ENCODE data around the gene NLGN3.

The NLGN3 gene

DNA sequence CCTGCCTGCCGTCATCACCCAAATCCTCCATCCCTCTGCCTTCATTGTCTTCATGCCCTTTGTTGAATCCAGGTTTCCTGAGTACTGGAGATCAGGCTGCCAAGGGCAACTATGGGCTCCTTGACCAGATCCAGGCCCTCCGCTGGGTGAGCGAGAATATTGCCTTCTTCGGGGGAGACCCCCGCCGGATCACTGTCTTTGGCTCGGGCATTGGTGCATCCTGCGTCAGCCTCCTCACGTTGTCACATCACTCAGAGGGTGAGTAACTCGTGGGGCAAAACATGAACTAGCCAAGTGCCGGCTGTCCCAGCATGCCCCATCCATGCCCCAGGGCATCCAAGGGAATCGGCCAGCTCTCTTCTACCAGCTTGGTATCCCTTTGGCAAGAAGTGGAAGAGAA is 19.4 kb downstream of the NLGN3 start:
- H2AFZ ChIP-seq = no peak overlapping the region
- no peak overlapping the region for H3K27ac ChIP-seq
- no peak overlapping the region for H3K9ac ChIP-seq
- no peaks in the 10 kb centered on the region for H3K36me3 ChIP-seq (ENCODE audit: control insufficient read depth, insufficient read depth, low read length)
- H3K79me2 ChIP-seq = no peaks in the 10 kb centered on the region
- H3K4me1 ChIP-seq = no peaks in the 10 kb centered on the region
- H3K4me3 ChIP-seq (ENCODE audit: low read depth, low read length) = no peak overlapping the region
- no peaks in the 10 kb centered on the region for H3K27me3 ChIP-seq (ENCODE audit: control insufficient read depth, insufficient read depth, low read length)
- no peaks in the 10 kb centered on the region for H3K9me3 ChIP-seq (ENCODE audit: control insufficient read depth, low read length)
- TF ChIP-seq CTCF (IDR thresholded peaks at IDR 0.05) = no peak
- H3K4me2 ChIP-seq (ENCODE audit: low read length) = no peak overlapping the region

- H2AFZ ChIP-seq = no peak overlapping the region
- H3K4me3 ChIP-seq (ENCODE audit: low read depth, low read length) = no peak overlapping the region
- no peak overlapping the region for H3K4me2 ChIP-seq (ENCODE audit: low read length)
- H3K9ac ChIP-seq = no peak overlapping the region
- H3K79me2 ChIP-seq = no peaks in the 10 kb centered on the region
- H3K36me3 ChIP-seq (ENCODE audit: control insufficient read depth, insufficient read depth, low read length) = no peaks in the 10 kb centered on the region
- H3K4me1 ChIP-seq = peaks cover 1% of the 10 kb centered on the region
- H3K27me3 ChIP-seq (ENCODE audit: control insufficient read depth, insufficient read depth, low read length) = no peaks in the 10 kb centered on the region
- H3K9me3 ChIP-seq (ENCODE audit: control insufficient read depth, low read length) = no peaks in the 10 kb centered on the region
- no peak overlapping the region for H3K27ac ChIP-seq
- TF ChIP-seq CTCF (IDR thresholded peaks at IDR 0.05) = no peak
Observed at GRCh38 chrX:71166461-71166860, 21.8 kb downstream of the NLGN3 start.

DNA sequence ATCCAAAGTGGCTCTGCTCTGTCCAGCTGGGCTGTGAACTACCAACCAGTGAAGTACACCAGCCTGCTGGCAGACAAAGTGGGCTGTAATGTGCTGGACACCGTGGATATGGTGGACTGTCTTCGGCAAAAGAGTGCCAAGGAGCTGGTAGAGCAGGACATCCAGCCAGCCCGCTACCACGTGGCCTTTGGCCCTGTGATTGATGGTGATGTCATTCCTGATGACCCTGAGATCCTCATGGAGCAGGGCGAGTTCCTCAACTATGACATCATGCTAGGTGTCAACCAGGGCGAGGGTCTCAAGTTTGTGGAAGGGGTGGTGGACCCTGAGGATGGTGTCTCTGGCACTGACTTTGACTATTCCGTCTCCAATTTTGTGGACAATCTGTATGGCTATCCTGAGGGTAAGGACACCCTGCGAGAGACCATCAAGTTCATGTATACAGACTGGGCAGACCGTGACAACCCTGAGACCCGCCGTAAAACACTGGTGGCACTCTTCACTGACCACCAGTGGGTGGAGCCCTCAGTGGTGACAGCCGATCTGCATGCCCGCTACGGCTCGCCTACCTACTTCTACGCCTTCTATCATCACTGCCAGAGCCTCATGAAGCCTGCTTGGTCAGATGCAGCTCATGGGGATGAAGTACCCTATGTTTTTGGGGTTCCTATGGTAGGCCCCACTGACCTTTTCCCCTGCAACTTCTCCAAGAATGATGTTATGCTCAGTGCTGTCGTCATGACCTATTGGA is 22.6 kb downstream of the NLGN3 start:
- Histone ChIP-seq H3K79me2 (no peaks in the 10 kb centered on the region), H3K4me1 (peaks cover 3% of the 10 kb centered on the region), H3K27ac (no peak overlapping the region), H2AFZ (no peak overlapping the region), H3K4me3 (ENCODE audit: low read depth, low read length) (no peak overlapping the region), H3K27me3 (ENCODE audit: control insufficient read depth, insufficient read depth, low read length) (no peaks in the 10 kb centered on the region), H3K4me2 (ENCODE audit: low read length) (no peak overlapping the region), H3K9me3 (ENCODE audit: control insufficient read depth, low read length) (no peaks in the 10 kb centered on the region), H3K9ac (no peak overlapping the region), H3K36me3 (ENCODE audit: control insufficient read depth, insufficient read depth, low read length) (no peaks in the 10 kb centered on the region)
- no peak for TF ChIP-seq CTCF (IDR thresholded peaks at IDR 0.05)

GRCh38 chrX:71168134-71168533 is 23.5 kb downstream of the NLGN3 start:
- no peak for TF ChIP-seq CTCF (IDR thresholded peaks at IDR 0.05)
- no peaks in the 10 kb centered on the region for H3K9me3 ChIP-seq (ENCODE audit: control insufficient read depth, low read length)
- no peak overlapping the region for H3K27ac ChIP-seq

DNA sequence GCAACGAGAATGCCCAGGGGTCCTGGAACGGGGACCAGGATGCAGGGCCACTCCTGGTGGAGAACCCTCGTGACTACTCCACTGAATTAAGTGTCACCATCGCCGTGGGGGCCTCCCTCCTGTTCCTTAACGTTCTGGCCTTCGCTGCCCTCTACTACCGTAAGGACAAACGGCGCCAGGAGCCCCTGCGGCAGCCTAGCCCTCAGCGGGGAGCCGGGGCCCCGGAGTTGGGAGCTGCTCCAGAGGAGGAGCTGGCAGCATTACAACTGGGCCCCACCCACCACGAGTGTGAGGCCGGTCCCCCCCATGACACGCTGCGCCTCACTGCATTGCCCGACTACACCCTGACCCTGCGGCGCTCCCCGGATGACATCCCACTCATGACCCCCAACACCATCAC is 24.9 kb downstream of the NLGN3 start:
- Histone ChIP-seq H3K79me2 (no peaks in the 10 kb centered on the region), H2AFZ (no peak overlapping the region), H3K9me3 (ENCODE audit: control insufficient read depth, low read length) (no peaks in the 10 kb centered on the region), H3K36me3 (ENCODE audit: control insufficient read depth, insufficient read depth, low read length) (no peaks in the 10 kb centered on the region), H3K27me3 (ENCODE audit: control insufficient read depth, insufficient read depth, low read length) (no peaks in the 10 kb centered on the region), H3K9ac (no peak overlapping the region), H3K4me3 (ENCODE audit: low read depth, low read length) (no peak overlapping the region), H3K4me1 (peaks cover 3% of the 10 kb centered on the region), H3K4me2 (ENCODE audit: low read length) (no peak overlapping the region), H3K27ac (no peak overlapping the region)
- TF ChIP-seq CTCF (IDR thresholded peaks at IDR 0.05) = no peak

More at GRCh38 chrX:71168134-71168533, 23.5 kb downstream of the NLGN3 start:
- no peaks in the 10 kb centered on the region for H3K36me3 ChIP-seq (ENCODE audit: control insufficient read depth, insufficient read depth, low read length)
- peaks cover 3% of the 10 kb centered on the region for H3K4me1 ChIP-seq
- H2AFZ ChIP-seq = no peak overlapping the region
- H3K79me2 ChIP-seq = no peaks in the 10 kb centered on the region
- H3K4me3 ChIP-seq (ENCODE audit: low read depth, low read length) = no peak overlapping the region
- no peak overlapping the region for H3K9ac ChIP-seq
- no peak overlapping the region for H3K4me2 ChIP-seq (ENCODE audit: low read length)
- no peaks in the 10 kb centered on the region for H3K27me3 ChIP-seq (ENCODE audit: control insufficient read depth, insufficient read depth, low read length)

All from parathyroid adenoma (tissue), 2 donors.